Sigmoid colon (tissue), 7 donors: ENCODE results near the gene DCLK2. TPM values are rescaled to one million over a fixed set of nuclear protein-coding genes. Genes with fewer than 3 reads are reported as not detected.

Experiments used
- DNase-seq: peaks from one replicate; pipeline ENCODE4 v3.0.0-alpha.2; 2019
- H3K27ac ChIP-seq, 4 donors: fragments of 200-600 bp; sonication (generic); one replicate each; pipeline ENCODE4 v1.5.1; 2016 to 2019; ENCODE audit warnings: mild to moderate bottlenecking in 1 of 4
- H3K27me3 ChIP-seq, 3 donors: fragments of 200-600 bp; sonication (generic); one replicate each; pipeline ENCODE4 v1.5.1; 2019; ENCODE audit warnings: mild to moderate bottlenecking in 1 of 3
- H3K36me3 ChIP-seq, 4 donors: fragments of 200-600 bp; sonication (generic); one replicate each; pipeline ENCODE4 v1.5.1; 2016 to 2019
- H3K4me1 ChIP-seq, 4 donors: fragments of 200-600 bp; sonication (generic); one replicate each; pipeline ENCODE4 v1.5.1; 2017 to 2019
- H3K4me3 ChIP-seq, 4 donors: fragments of 200-600 bp; sonication (generic); one replicate each; pipeline ENCODE4 v1.5.1; 2017 to 2019; ENCODE audit warnings: mild to moderate bottlenecking in 2 of 4, moderate library complexity in 1 of 4
- H3K9me3 ChIP-seq, 4 donors: fragments of 200-600 bp in 3 of 4; sonication (generic) in 3 of 4; one replicate each; pipeline versions ENCODE4 v1.5.1 to v1.6.1; 2013 to 2019
- CTCF ChIP-seq, 4 experiments: fragments of 450-650 bp in 3 of 4; fragments of 200-600 bp in 1 of 4; IDR thresholded peaks; one replicate each; pipeline ENCODE4 v1.5.1; 2016 to 2019; ENCODE audit warnings: antibody characterized with exemption in 4 of 4, mild to moderate bottlenecking in 3 of 4, moderate library complexity in 2 of 4
- EP300 ChIP-seq, 4 donors: sonication (generic); formaldehyde crosslinking; IDR thresholded peaks; one replicate each; pipeline ENCODE4 v1.6.1; 2017; ENCODE audit warnings: antibody characterized with exemption in 4 of 4
- POLR2A ChIP-seq, 2 donors: fragments of 450-650 bp; IDR thresholded peaks; one replicate each; pipeline ENCODE4 v1.6.1; 2016; ENCODE audit warnings: antibody characterized with exemption in 2 of 2, mild to moderate bottlenecking in 2 of 2, moderate library complexity in 2 of 2
- POLR2AphosphoS5 ChIP-seq, 4 donors: sonication (generic); formaldehyde crosslinking; IDR thresholded peaks; one replicate each; pipeline ENCODE4 v1.6.1; 2017; ENCODE audit warnings: antibody characterized with exemption in 4 of 4
- WGBS, 2 donors: extraction: QIAGEN DNeasy Blood & Tissue Kit; methylation state at CpG; one replicate each; pipeline ENCODE4 v1.1.7; 2013; 5-methylcytosine and 5-hydroxymethylcytosine counted together
- intact Hi-C: fragments of 100-400 bp; cut with DNase I; formaldehyde crosslinking; loops from one replicate; pipeline ENCODE4 v1.15.1; 2023
- polyA plus RNA-seq, 3 donors: library from polyadenylated mRNA; stranded (reverse); fragments of 200-250 nt; gene quantifications; one replicate each; pipeline ENCODE4 v1.2.3, GENCODE V29; 2013
- total RNA-seq, 4 donors: library from RNA; depleted of rRNA; stranded (reverse); fragments of >200 nt; gene quantifications; one replicate each; pipeline ENCODE4 v1.1.0, GENCODE V29; 2016
- donor health status: healthy with polysubstance abuse.
- donor health status: Bipolar disorder and iron deficiency.
- donor health status: healthy.

The DCLK2 gene
- total and polyA plus RNA-seq, 7 donors, result 0.69 to 30.7 (median 9.4) TPM

GRCh38 chr4:150096625-150097024 lies 18.4 kb downstream of the DCLK2 start:
- intact Hi-C loops, result no loop called here
- H3K9me3 ChIP-seq, result no peaks in the 10 kb centered on the region
- no peak for DNase-seq
- H3K4me3 ChIP-seq, result no peak overlapping the region
- H3K36me3 ChIP-seq, result no peaks in the 10 kb centered on the region
- no peaks in the 10 kb centered on the region for H3K27me3 ChIP-seq
- H3K27ac ChIP-seq, result no peak overlapping the region
- 88 to 96% methylated on average over 3 of the region's 3 CpGs for WGBS, 2 donors
- no peak for TF ChIP-seq POLR2A (IDR thresholded peaks at IDR 0.05)
- no peak for TF ChIP-seq EP300 (IDR thresholded peaks at IDR 0.05)
- TF ChIP-seq POLR2AphosphoS5 (IDR thresholded peaks at IDR 0.05), result no peak
- TF ChIP-seq CTCF (IDR thresholded peaks at IDR 0.05), result no peak
- H3K4me1 ChIP-seq, result peaks cover 0 to 6% (median 0%) of the 10 kb centered on the region in 4 donors

GRCh38 chr4:150098214-150098613 lies 20.0 kb downstream of the DCLK2 start:
- intact Hi-C loops, result no loop called here
- H3K4me3 ChIP-seq, result no peak overlapping the region
- no peak for TF ChIP-seq POLR2A (IDR thresholded peaks at IDR 0.05)
- no peak for TF ChIP-seq CTCF (IDR thresholded peaks at IDR 0.05)
- no peak for TF ChIP-seq EP300 (IDR thresholded peaks at IDR 0.05)
- no peaks in the 10 kb centered on the region for H3K9me3 ChIP-seq
- H3K36me3 ChIP-seq, result no peaks in the 10 kb centered on the region
- H3K27ac ChIP-seq, result no peak overlapping the region
- WGBS, 2 donors, result 81 to 87% methylated on average over 4 of the region's 4 CpGs
- no peaks in the 10 kb centered on the region for H3K27me3 ChIP-seq
- H3K4me1 ChIP-seq, result peaks cover 0 to 6% (median 0%) of the 10 kb centered on the region in 4 donors
- no peak for DNase-seq

GRCh38 chr4:150104404-150105027 lies 26.3 kb downstream of the DCLK2 start:
- no peak for TF ChIP-seq POLR2A (IDR thresholded peaks at IDR 0.05)
- TF ChIP-seq POLR2AphosphoS5 (IDR thresholded peaks at IDR 0.05), result no peak
- no peak for TF ChIP-seq CTCF (IDR thresholded peaks at IDR 0.05)
- no peak for TF ChIP-seq EP300 (IDR thresholded peaks at IDR 0.05)
- no peaks in the 10 kb centered on the region for H3K36me3 ChIP-seq
- H3K27me3 ChIP-seq, result no peaks in the 10 kb centered on the region
- DNase-seq, result no peak
- intact Hi-C loops, result no loop called here
- 83 to 93% methylated on average over 2 of the region's 2 CpGs for WGBS, 2 donors
- no peak overlapping the region for H3K4me3 ChIP-seq
- no peak overlapping the region for H3K27ac ChIP-seq
- H3K9me3 ChIP-seq, result no peaks in the 10 kb centered on the region
- peaks cover 0 to 22% (median 2%) of the 10 kb centered on the region in 4 donors for H3K4me1 ChIP-seq

- Histone ChIP-seq H3K36me3 (no peaks in the 10 kb centered on the region), H3K9me3 (no peaks in the 10 kb centered on the region), H3K27ac (no peak overlapping the region), H3K27me3 (no peaks in the 10 kb centered on the region), H3K4me3 (no peak overlapping the region), H3K4me1 (peaks cover 0 to 22% (median 2%) of the 10 kb centered on the region in 4 donors)
- DNase-seq, result no peak
- 75 to 81% methylated on average over 3 of the region's 3 CpGs for WGBS, 2 donors
- TF ChIP-seq POLR2AphosphoS5 (IDR thresholded peaks at IDR 0.05) (no peak), CTCF (IDR thresholded peaks at IDR 0.05) (no peak), POLR2A (IDR thresholded peaks at IDR 0.05) (no peak), EP300 (IDR thresholded peaks at IDR 0.05) (no peak)
- intact Hi-C loops, result no loop called here
These were observed 28.6 kb downstream of the DCLK2 start for GRCh38 chr4:150106886-150107285.

GRCh38 chr4:150108691-150109090 lies 30.4 kb downstream of the DCLK2 start:
- H3K4me1 ChIP-seq, result peaks cover 0 to 22% (median 2%) of the 10 kb centered on the region in 4 donors
- TF ChIP-seq POLR2A (IDR thresholded peaks at IDR 0.05) (no peak), POLR2AphosphoS5 (IDR thresholded peaks at IDR 0.05) (no peak), EP300 (IDR thresholded peaks at IDR 0.05) (no peak), CTCF (IDR thresholded peaks at IDR 0.05) (no peak)
- WGBS, 2 donors, result 90 to 94% methylated on average over 1 of the region's 1 CpG
- intact Hi-C loops, result no loop called here
- H3K27me3 ChIP-seq, result no peaks in the 10 kb centered on the region
- H3K27ac ChIP-seq, result no peak overlapping the region
- no peaks in the 10 kb centered on the region for H3K36me3 ChIP-seq
- no peak overlapping the region for H3K4me3 ChIP-seq
- no peak for DNase-seq
- no peaks in the 10 kb centered on the region for H3K9me3 ChIP-seq
